Fibroblast of skin of abdomen (primary cell): ENCODE measurements around the gene OR4D11.

ENCODE experiments used
- DNase-seq: peaks from one replicate; pipeline ENCODE4 v3.0.0-alpha.2; 2013

OR4D11 gene

GRCh38 chr11:59548309-59548656, 44.9 kb downstream of the OR4D11 start:
- no peak for DNase-seq

DNA sequence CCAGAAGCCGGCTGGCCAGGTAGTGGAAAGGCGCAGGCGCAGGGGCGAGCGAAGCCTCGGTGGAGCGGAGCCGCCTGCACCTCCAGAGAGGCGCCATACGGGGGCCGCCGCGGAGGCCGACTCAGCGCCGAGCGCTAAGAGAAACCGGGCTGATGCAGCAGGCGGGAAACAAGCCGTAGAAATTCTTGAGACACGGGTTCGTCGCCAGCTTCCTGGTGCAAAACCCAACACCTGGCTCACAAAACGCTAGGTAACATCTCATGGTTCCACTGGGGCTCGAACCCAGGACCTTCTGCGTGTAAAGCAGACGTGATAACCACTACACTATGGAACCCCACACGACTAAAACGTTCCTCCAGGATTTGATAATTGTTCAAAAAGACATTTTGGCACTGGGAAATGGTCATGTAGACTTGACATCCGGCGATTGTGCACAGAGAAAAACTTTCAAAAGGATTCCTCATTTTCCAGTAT, 47.0 kb downstream of the OR4D11 start:
- peak; percentile 98 for DNase-seq

DNA sequence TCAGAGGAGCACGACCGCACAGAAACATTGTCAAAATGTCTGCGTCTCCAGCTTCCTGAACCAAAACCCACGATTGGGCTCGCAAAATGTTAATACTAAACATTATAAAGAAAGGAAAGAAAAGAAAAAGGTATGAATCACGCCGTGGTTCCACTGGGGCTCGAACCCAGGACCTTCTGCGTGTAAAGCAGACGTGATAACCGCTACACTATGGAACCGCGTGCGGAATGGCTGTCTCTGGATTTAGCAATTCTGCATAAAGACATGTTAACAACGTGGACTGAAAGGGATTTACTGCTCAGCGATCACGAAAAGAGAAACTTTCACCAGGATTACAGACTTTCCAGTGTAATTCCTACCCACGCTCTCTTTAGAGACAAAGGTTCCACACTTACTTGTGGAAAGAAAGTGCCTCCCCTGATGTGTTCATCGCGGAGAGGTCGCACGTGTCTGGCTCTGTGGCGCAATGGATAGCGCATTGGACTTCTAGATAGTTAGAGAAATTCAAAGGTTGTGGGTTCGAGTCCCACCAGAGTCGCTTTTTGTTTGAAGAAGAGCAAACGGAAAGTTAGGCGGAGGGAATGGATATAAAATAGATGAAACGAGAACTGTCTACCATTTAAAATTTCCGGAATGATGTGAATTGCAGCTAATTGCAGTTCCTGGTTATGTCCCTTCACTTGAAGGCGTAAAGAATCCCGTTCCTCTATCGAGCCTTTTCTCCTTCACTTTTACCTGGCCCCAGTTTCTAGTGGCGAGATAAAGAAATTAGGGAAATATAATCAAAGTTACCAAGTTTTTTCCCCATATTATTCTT, 47.7 kb downstream of the OR4D11 start:
- peak; percentile 95 for DNase-seq

DNA sequence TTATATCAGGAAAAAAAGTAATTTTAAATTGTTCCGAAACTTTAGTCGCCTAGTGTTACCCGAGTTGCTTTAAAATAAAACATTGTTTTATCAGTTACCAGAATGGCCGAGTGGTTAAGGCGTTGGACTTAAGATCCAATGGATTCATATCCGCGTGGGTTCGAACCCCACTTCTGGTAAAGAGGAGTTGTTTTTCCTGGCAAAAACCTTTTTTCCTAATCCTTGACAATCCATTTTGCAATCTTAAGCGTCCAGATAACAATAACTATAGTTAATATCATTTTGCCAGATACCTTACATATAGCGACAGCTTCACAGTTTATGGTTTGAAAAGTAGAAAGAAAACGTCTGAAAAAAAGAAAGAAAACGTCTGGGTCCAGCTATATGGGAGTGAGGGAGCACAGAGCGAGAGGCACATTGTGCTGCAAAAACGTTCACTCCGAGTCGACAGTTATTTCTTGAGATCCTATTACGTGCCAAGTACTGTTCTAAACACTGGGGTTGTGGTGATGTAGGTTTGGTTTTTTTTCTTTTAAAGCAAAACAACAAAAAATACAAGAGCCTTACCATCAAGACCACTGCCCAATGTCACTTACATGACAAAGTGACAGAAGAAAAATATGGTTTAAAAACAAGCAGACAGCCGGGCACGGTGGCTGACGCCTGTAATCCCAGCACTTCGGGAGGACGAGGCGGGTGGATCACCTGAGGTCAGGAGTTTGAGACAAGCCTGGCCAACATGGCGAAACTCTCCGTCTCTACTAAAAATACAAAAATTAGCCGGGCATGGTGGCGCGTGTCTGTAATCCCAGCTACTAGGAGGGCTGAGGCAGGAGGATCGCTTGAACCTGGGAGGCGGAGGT, 48.5 kb downstream of the OR4D11 start:
- DNase-seq: peak; percentile 83

DNA sequence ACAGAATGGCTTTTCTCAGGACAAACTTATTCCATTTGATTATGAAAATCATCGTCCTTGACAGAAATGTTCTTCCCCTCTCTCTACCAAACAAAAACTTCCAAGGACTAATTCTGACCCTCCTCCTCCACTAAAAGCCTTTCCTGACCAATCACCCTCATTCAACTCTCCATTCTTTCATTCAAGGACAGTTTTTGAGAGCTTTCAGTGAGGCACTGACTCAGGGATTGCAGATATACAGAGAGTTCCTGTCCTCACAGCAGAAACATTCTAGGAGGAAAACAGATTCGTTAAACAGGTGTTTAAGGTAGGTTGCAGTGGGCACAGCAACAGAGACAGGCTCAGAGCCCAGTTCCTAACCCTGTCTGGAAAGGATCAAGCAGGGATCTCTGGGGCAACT, 49.5 kb downstream of the OR4D11 start:
- DNase-seq: no peak

DNA sequence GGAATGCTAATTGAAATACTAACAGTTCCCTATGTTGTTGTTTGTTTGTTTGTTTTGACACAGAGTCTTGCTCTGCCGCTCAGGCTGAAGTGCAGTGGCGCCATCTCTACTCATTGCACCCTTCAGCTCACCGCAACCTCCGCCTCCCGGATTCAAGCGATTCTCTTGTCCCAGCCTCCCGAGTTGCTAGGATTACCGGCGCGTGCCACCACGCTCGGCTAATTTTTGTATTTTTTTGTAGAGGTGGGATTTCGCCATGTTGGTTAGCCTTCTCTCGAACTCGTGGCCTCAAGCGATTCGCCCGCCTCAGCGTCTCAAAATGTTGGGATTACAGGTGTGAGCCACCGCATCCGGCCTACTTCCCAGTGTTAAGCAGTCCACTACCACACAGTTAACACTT, 49.9 kb downstream of the OR4D11 start:
- no peak for DNase-seq
